Inferior parietal cortex (tissue), 1 donor: Measurements from ENCODE around the gene ADGRG2.

Experiments
- DNase-seq: peaks from one replicate; pipeline ENCODE4 v3.0.0-alpha.2; 2016; ENCODE audit errors: extremely low spot score

The ADGRG2 gene

DNA sequence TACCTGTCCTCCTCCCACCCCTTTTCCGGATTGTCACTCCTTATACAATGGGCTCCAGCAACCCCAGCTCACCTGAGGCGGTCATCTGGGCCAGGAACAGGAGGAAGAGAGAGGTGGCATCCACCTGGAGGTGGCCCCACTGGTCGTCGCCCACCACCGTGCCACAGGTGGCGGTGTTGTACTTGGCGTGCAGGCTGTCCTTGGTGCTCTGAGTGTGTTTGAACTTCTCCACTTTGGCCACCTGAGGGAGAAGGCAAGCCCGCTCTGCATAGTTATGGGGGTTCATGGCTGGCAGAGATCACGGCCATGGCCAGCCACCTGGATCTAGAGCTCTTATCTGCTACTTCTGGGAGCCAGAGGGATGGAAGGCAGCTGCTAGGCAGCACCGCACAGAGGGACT is 171.2 kb downstream of the ADGRG2 start:
- DNase-seq = no peak

DNA sequence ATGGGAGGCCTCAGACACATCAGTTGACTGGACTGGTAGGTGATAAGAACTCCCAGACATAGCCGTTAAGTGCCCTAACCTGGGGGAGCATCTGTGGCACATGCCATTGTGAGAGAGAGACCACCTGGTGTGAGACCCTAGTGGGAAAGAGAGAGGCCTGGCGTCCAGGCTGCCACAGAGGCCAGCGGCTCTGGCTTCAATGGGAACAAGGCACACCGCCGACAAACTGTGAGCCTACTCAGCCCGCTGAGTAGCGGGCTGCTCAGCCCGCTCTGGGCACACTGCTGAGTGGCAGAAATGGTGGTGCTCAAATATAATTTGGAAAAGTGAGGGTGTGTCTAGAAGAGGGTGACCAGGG is 172.3 kb downstream of the ADGRG2 start:
- DNase-seq = no peak

DNA sequence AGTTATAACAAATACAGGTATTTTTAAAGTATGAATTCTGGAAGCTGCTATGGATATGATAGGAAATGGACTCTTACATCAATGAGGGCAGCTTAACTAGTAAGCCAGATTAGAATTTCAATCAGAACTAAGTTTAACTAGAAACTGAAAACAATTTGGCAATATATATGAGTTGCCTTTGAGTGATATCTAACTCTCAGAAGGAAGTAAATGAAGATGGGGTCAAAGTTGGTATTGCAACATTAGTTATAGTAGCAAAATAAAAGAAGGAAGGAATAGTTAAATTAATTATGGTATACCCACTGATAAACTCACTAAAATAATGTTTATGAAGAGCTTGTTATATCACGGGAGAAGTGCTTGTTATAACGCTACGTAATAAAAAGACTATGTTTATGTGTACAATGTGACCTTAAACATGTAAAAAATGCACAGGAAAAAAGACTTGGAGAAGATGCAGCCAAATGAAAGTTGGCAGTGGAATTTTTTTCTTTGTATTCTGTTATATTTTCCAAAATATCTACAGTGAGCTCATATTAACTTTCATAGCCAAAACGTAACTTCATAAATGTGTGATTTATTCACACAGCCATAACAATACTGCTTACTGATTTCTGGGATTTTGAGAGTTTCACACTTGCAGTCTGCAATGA is 172.9 kb downstream of the ADGRG2 start:
- no peak for DNase-seq

DNA sequence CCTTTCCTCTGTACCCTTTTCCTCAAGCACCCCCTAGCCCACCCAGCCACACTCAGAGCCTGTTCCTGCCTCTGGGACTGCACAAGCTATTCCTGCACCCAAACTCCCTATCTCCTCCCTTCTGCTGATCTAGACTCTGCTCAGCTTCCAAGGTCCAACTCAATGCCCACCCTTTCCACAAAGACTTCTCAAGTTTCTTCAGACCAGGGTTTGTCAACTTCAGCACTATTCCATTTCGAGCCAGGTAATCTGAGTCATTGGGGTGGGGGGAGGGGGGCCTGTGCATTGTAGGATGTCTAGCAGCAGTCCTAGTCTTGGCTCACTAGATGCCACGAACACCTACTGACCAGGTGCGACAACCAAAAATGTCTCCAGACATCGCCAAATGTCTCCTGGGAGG is 175.7 kb downstream of the ADGRG2 start:
- no peak for DNase-seq

DNA sequence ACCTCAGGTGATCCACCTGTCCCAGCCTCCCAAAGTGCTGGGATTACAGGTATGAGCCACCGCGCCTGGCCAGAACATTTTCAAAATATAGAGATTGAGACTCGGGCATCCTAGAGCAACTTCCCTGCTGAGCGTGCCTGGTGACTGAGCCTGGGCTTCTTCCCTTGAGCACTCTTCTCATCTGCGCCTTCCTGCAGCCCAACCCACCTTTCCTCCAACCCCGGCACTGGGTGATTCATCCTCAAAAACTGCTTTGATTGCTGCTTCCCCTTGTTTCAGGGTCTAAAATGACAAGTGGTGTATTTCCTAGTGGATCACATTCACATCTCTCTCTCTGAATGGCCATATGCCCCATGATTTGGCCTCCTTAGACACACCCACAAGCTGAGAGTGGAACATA is 176.1 kb downstream of the ADGRG2 start:
- DNase-seq = no peak

DNA sequence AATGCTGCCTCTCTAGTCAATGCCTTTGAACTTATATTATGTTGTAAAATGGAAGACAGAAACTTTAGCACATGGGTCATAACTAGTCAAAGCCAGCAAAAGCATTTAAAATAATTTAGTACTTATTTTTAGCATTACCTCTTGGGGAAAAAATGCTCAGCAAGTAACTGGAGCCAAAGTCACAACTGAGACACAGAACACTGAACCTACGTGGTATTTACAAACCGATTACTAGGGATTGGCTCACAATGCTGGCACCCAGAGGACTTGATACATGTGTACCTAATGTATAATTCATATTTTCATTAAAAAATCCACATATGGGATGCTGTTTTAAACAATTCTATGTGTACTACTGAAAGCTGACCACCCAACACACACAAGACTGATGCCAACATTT is 176.8 kb downstream of the ADGRG2 start:
- no peak for DNase-seq

DNA sequence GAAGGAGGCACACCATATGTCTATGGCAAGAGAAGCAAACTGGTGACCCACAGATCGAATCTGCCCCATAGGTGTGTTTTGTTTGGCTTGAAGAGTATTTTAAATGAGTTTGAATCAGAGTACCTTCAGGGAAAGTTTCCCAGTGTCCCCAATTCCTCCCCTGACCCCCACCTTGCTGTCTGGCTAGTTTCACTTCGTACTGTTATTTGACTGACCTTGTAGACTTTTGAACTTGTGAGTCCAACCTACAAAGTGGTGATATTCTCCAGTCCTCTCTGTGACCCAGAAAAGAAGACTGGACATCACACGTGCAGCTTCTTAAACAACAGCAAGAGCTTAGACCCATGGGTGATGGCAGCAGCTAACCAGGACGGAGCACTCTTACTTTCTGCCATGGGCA is 177.8 kb downstream of the ADGRG2 start:
- no peak for DNase-seq

DNA sequence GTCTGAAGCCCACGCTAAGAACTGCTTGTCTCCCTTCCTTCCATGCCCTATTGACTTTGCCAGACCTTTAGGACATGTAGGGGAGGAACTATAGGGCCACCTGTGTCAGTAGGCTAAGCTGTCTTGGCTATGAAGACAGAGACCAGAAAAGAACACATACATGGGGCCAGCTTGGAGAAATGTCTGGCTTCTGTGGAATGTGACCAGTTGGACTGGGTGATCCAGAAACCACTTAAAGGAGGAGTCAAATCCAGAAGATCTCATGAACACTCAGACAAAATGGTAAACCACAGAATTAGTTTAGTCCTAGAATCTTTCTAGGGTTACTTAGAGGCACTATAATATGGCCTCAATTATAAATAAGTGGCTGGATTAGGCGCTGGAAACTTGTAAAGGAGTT is 180.4 kb downstream of the ADGRG2 start:
- DNase-seq = no peak
